DND-41 (cell line): ENCODE results near the gene PRDM15.

Source experiments
- ATAC-seq: fragments of 200-7000 bp; cut with Tn5 transposase; 3 replicates; pipeline ENCODE4 v1.9.1; 2021; ENCODE audit warnings: low read depth; ENCODE audit not compliant: insufficient read depth
- DNase-seq: peaks from one replicate; pipeline ENCODE4 v3.0.0-alpha.2; 2020
- H2AFZ ChIP-seq: 2 replicates; pipeline ENCODE4 v1.6.0; 2012; ENCODE audit warnings: low read depth, low read length
- H3K27ac ChIP-seq: 2 replicates; pipeline ENCODE4 v1.5.1; 2012; ENCODE audit warnings: low read length, inconsistent platforms
- H3K27me3 ChIP-seq: fragments of 200-600 bp; sonication (generic); 2 replicates; pipeline ENCODE4 v1.6.0; 2012; ENCODE audit warnings: low read length, mild to moderate bottlenecking, inconsistent platforms; ENCODE audit not compliant: insufficient read depth, poor library complexity
- H3K36me3 ChIP-seq: 2 replicates; pipeline ENCODE4 v1.5.1; 2012; ENCODE audit warnings: low read length, inconsistent platforms; ENCODE audit not compliant: insufficient read depth
- H3K4me1 ChIP-seq: 2 replicates; pipeline ENCODE4 v1.5.1; 2012; ENCODE audit warnings: mild to moderate bottlenecking, low read length; ENCODE audit not compliant: insufficient read depth
- H3K4me2 ChIP-seq: 2 replicates; pipeline ENCODE4 v1.6.0; 2012; ENCODE audit warnings: mild to moderate bottlenecking, moderate library complexity, low read length, inconsistent platforms; ENCODE audit not compliant: insufficient read depth
- H3K4me3 ChIP-seq, 2 experiments: fragments of 200-600 bp in 1 of 2; shearing (Covaris generic) in 1 of 2; 2 replicates each; pipeline ENCODE4 v1.5.1; 2012 to 2016; ENCODE audit warnings: inconsistent platforms in 2 of 2, low read length in 2 of 2, mild to moderate bottlenecking in 2 of 2, low read depth in 1 of 2, moderate library complexity in 1 of 2
- H3K79me2 ChIP-seq: 2 replicates; pipeline ENCODE4 v1.6.0; 2012; ENCODE audit warnings: low read length, inconsistent platforms; ENCODE audit not compliant: insufficient read depth
- H3K9ac ChIP-seq: 2 replicates; pipeline ENCODE4 v1.6.0; 2012; ENCODE audit warnings: low read depth, mild to moderate bottlenecking, inconsistent platforms, low read length, moderate library complexity
- H3K9me3 ChIP-seq: 2 replicates; pipeline ENCODE4 v1.5.1; 2012; ENCODE audit warnings: low read length, moderate library complexity, mild to moderate bottlenecking, inconsistent platforms; ENCODE audit not compliant: insufficient read depth, severe bottlenecking
- H4K20me1 ChIP-seq: 2 replicates; pipeline ENCODE4 v1.6.0; 2012; ENCODE audit warnings: low read length; ENCODE audit not compliant: insufficient read depth
- EZH2 ChIP-seq: IDR thresholded peaks from 3 replicates; pipeline ENCODE4 v1.6.1; 2012; ENCODE audit warnings: borderline replicate concordance, low read depth, mild to moderate bottlenecking, moderate library complexity, low read length, inconsistent platforms; ENCODE audit not compliant: severe bottlenecking
- TF ChIP-seq, protein P1 (sequence below): IDR thresholded peaks from 2 replicates; pipeline ENCODE4 v1.5.1; 2012; ENCODE audit warnings: borderline replicate concordance, low read length, moderate library complexity, mild to moderate bottlenecking; ENCODE audit not compliant: poor library complexity, severe bottlenecking; ENCODE audit errors: extremely low read depth

The PRDM15 gene

DNA sequence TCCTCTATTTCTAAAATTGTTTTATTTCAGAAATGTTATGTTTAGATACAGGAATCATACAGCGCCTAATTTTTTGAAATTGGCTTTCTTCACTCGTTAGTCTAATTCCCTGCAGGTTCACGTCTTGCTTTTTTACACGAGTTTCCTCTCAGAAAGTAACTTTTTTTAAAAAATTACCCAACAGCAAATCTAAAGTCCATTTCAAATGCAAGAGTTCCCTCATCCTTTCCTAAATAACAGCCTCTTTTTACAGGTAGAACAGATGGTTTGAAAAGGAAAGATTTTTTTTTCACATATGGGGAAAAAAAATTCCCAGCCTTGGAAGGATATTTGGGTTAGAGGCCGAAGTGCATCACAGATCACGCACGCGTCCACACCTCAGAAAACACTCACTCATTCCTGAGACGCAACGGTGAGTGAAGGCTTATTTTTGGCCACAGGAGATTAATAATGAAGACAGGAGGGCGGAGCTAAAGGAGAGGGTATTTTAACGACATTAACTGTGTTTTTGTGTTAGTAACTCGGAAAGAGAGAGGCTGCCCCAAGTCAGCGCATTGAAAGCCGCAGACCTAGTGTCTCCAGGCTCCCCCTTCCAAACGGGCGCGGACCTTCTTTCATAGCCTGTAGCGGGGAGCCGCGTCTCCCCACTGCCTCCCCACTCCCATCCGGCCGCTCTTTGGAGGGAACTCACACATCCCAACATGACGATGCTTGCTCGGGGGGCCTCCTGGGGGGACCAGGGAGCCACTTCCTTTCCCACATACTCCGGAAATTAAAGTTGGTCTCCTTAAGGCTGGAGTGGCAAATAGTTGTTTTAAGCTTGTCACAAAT is 111.3 kb downstream of the PRDM15 start:
- Histone ChIP-seq H2AFZ (peak overlapping the region; percentile 51), H3K27me3 (no peaks in the 10 kb centered on the region), H3K27ac (peak overlapping the region; percentile 96), H3K36me3 (no peaks in the 10 kb centered on the region), H3K4me1 (peaks cover 100% of the 10 kb centered on the region), H3K4me3 (peak overlapping the region in 1 of 2 experiments; percentile 49; a peak in 2 of 4 replicates), H3K9ac (peak overlapping the region; percentile 63), H3K4me2 (peak overlapping the region; percentile 60), H4K20me1 (no peaks in the 10 kb centered on the region), H3K9me3 (peaks cover 7% of the 10 kb centered on the region), H3K79me2 (peaks cover 15% of the 10 kb centered on the region)
- DNase-seq: peak; percentile 89
- peak; percentile 66 for ATAC-seq
- TF ChIP-seq EZH2: no peak
- TF ChIP-seq, protein P1, sequence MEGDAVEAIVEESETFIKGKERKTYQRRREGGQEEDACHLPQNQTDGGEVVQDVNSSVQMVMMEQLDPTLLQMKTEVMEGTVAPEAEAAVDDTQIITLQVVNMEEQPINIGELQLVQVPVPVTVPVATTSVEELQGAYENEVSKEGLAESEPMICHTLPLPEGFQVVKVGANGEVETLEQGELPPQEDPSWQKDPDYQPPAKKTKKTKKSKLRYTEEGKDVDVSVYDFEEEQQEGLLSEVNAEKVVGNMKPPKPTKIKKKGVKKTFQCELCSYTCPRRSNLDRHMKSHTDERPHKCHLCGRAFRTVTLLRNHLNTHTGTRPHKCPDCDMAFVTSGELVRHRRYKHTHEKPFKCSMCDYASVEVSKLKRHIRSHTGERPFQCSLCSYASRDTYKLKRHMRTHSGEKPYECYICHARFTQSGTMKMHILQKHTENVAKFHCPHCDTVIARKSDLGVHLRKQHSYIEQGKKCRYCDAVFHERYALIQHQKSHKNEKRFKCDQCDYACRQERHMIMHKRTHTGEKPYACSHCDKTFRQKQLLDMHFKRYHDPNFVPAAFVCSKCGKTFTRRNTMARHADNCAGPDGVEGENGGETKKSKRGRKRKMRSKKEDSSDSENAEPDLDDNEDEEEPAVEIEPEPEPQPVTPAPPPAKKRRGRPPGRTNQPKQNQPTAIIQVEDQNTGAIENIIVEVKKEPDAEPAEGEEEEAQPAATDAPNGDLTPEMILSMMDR: no peak

DNA sequence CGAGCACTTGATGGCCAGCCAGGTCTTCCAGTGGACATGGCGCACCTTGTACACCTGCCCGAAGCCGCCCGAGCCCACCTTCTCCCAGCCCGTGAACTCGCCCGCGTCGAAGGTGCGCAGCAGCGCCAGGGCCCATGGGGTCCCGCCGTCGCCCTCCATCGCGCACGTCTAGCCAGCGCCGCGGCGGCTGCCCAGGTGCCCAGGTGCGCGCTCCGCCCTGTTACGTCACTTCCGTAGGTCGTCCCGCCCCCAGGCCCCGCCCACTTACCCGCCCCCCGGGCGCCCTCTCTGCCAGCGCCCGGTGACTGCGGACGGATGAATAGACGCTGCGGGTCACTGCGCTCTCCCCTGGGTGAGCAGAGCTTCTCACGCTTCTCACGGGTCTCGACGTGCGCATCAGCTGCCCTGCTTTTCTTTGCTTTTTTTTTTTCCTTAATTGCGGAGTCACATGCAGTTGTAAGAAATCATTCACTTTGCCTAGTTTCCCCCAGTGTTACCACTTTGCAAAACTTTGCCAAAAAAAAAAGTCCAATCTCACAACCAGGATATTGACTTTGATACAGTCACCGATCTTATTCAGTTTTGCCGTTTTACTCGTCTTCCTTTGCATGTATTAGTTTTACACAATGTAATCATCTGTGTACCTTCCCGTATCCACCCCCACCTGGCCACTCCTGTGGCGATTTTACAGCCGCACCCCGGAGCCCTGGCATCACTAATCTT is 112.1 kb downstream of the PRDM15 start, which contains the start of gene RIPK4:
RIPK4 (minus strand) TSS at position 170 of the 723 bp plus-strand sequence; CDS start at position 159, 11 bp downstream.
- Histone ChIP-seq H3K36me3 (no peaks in the 10 kb centered on the region), H3K4me2 (peak within 1 kb of the TSS; percentile 60), H3K4me1 (peaks cover 100% of the 10 kb centered on the region), H2AFZ (peak within 1 kb of the TSS; percentile 51), H3K27me3 (no peaks in the 10 kb centered on the region), H4K20me1 (no peaks in the 10 kb centered on the region), H3K79me2 (peaks cover 17% of the 10 kb centered on the region), H3K4me3 (peak within 1 kb of the TSS in 1 of 2 experiments; percentile 49; a peak in 2 of 4 replicates), H3K9ac (peak within 1 kb of the TSS; percentile 63), H3K9me3 (peaks cover 7% of the 10 kb centered on the region), H3K27ac (peak within 1 kb of the TSS; percentile 96)
- ATAC-seq: no peak
- TF ChIP-seq, protein P1: no peak
- no peak for TF ChIP-seq EZH2
- DNase-seq: no peak

DNA sequence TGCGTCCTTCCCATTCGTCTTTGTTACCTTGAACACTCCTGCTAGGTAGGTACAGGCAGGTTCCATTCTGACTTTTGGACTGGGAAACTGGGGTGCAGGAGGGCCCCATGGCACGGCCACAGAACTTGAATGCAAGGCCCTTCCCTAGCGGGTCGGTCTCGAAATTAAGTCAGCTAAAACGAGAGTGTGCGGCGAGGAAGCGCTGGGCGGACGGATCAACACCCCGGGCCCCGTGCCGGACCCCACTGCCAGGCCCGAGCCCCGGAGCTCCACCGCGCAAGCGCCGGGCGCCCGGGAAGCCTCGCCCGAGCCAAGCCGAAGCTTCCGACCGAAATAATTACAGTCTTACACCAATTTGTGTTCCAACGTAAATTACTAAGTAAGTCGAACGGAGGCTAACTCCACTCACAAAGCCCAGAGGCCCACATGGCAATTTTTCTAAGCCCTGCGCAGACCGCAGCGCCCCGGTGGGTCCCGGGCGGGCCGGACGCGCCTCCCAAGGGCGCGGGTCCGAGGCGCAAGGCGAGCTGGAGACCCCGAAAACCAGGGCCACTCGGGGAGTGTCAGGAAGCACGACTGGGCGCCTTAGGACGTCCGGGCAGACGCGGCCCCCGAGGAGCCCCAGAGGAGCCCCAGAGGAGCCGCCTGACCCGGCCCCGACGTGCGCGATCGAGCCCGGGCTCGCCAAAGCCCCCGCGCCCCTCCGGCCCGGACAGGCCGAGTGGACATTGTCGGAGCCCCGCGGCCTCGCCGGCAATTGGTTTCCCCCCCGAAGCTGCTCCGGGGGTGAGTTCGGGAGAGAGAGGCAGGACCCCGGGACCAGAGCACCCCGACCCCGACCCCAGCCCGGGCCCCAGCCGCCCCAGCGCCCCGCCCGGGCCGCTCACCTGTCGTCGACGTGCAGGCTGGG is 112.9 kb downstream of the PRDM15 start:
- Histone ChIP-seq H3K9me3 (peaks cover 7% of the 10 kb centered on the region), H3K4me1 (peaks cover 100% of the 10 kb centered on the region), H3K9ac (peak overlapping the region; percentile 63), H3K36me3 (no peaks in the 10 kb centered on the region), H3K27me3 (no peaks in the 10 kb centered on the region), H3K27ac (peak overlapping the region; percentile 96), H3K79me2 (peaks cover 23% of the 10 kb centered on the region), H3K4me2 (peak overlapping the region; percentile 36), H3K4me3 (no peak overlapping the region; a peak in 1 of 4 replicates), H4K20me1 (no peaks in the 10 kb centered on the region), H2AFZ (no peak overlapping the region)
- DNase-seq: no peak
- ATAC-seq: no peak
- TF ChIP-seq, protein P1: no peak
- TF ChIP-seq EZH2: no peak
